Stomach (tissue), 4 donors: ENCODE measurements around the gene RALY.

Experiments
- EP300 ChIP-seq: sonication (generic); formaldehyde crosslinking; IDR thresholded peaks from one replicate; pipeline ENCODE4 v1.6.1; 2017; ENCODE audit warnings: antibody characterized with exemption
- POLR2A ChIP-seq, 4 donors: fragments of 450-650 bp; IDR thresholded peaks; one replicate each; pipeline ENCODE4 v1.6.1; 2016; ENCODE audit warnings: antibody characterized with exemption in 4 of 4, control low read depth in 2 of 4, mild to moderate bottlenecking in 1 of 4, moderate library complexity in 1 of 4
- POLR2AphosphoS5 ChIP-seq, 3 donors: sonication (generic); formaldehyde crosslinking; IDR thresholded peaks; one replicate each; pipeline ENCODE4 v1.6.1; 2016; ENCODE audit warnings: antibody characterized with exemption in 3 of 3
- TF ChIP-seq, protein P1 (sequence below), 7 experiments: fragments of 450-650 bp in 4 of 7; fragments of 200-600 bp in 3 of 7; sonication (generic) in 3 of 7; IDR thresholded peaks; one replicate each; pipeline ENCODE4 v1.5.1; 2016 to 2019; ENCODE audit warnings: antibody characterized with exemption in 7 of 7, control low read depth in 2 of 7, mild to moderate bottlenecking in 1 of 7

DNA sequence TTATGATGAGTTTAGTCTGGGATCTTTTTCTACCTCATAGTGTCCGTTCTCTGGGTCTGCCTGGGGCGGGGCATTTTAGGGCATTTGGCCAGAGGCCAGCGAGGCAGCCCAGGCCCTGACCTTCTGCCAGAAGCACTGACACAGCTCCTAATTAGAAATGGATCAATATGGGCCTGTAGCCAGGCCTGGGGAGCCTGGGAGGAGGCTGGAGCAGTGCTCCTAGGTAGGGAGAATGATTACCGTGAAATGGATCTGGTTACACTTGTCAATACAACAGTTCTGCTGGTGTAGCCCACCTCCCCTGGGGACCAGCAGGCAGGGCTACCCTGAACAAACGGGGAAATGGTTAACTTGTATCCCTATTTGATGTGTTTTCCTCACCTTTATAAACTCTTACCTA lies 23.0 kb downstream of the RALY start:
- TF ChIP-seq POLR2AphosphoS5 (IDR thresholded peaks at IDR 0.05) (no peak), POLR2A (IDR thresholded peaks at IDR 0.05) (no peak), EP300 (no peak)
- TF ChIP-seq, protein P1, sequence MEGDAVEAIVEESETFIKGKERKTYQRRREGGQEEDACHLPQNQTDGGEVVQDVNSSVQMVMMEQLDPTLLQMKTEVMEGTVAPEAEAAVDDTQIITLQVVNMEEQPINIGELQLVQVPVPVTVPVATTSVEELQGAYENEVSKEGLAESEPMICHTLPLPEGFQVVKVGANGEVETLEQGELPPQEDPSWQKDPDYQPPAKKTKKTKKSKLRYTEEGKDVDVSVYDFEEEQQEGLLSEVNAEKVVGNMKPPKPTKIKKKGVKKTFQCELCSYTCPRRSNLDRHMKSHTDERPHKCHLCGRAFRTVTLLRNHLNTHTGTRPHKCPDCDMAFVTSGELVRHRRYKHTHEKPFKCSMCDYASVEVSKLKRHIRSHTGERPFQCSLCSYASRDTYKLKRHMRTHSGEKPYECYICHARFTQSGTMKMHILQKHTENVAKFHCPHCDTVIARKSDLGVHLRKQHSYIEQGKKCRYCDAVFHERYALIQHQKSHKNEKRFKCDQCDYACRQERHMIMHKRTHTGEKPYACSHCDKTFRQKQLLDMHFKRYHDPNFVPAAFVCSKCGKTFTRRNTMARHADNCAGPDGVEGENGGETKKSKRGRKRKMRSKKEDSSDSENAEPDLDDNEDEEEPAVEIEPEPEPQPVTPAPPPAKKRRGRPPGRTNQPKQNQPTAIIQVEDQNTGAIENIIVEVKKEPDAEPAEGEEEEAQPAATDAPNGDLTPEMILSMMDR (IDR thresholded peaks at IDR 0.05): no peak
